Testis (tissue), 2 donors: Measurements from ENCODE around the gene CGNL1.

ENCODE experiments used
- POLR2A ChIP-seq: fragments of 450-650 bp; IDR thresholded peaks from one replicate; pipeline ENCODE4 v1.6.1; 2017; ENCODE audit warnings: antibody characterized with exemption, mild to moderate bottlenecking, moderate library complexity
- TF ChIP-seq, protein P1 (sequence below), 3 experiments: fragments of 450-650 bp in 2 of 3; fragments of 200-600 bp in 1 of 3; sonication (generic) in 1 of 3; IDR thresholded peaks; one replicate each; pipeline ENCODE4 v1.5.1; 2016 to 2019; ENCODE audit warnings: antibody characterized with exemption in 3 of 3, mild to moderate bottlenecking in 2 of 3, moderate library complexity in 1 of 3

DNA sequence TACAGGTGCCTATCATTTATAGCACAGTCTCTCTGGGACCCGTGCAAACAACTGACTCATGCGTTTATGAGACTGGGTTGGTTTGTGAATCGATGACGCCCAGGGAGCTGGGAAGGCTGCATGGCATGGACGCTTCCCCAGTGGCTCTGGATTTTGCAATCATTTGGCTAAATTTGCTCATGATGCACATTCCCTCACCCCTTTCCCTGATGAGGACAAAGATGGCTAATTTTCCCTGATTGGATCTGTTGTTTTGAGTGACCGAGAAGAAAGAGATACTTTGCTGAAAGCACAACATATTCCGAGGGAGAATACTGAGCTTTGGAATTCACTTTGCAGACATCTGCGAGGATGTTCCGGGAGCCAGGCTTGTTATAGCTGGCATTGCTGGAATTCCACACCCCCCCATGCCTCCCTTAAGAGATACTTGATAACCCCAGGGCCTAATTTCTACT lies 51.1 kb downstream of the CGNL1 start:
- TF ChIP-seq, protein P1, sequence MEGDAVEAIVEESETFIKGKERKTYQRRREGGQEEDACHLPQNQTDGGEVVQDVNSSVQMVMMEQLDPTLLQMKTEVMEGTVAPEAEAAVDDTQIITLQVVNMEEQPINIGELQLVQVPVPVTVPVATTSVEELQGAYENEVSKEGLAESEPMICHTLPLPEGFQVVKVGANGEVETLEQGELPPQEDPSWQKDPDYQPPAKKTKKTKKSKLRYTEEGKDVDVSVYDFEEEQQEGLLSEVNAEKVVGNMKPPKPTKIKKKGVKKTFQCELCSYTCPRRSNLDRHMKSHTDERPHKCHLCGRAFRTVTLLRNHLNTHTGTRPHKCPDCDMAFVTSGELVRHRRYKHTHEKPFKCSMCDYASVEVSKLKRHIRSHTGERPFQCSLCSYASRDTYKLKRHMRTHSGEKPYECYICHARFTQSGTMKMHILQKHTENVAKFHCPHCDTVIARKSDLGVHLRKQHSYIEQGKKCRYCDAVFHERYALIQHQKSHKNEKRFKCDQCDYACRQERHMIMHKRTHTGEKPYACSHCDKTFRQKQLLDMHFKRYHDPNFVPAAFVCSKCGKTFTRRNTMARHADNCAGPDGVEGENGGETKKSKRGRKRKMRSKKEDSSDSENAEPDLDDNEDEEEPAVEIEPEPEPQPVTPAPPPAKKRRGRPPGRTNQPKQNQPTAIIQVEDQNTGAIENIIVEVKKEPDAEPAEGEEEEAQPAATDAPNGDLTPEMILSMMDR (IDR thresholded peaks at IDR 0.05): no peak
- no peak for TF ChIP-seq POLR2A
